Trophoblast cell (in vitro differentiated cells and primary cell): Measurements from ENCODE around the gene MAMDC2.

Experiments
- DNase-seq, 2 donors: peaks; one replicate each; pipeline ENCODE4 v3.0.0-alpha.2; 2016
- H2AFZ ChIP-seq: 2 replicates; pipeline ENCODE4 v1.6.1; 2013; ENCODE audit warnings: low read length, moderate library complexity, mild to moderate bottlenecking; ENCODE audit not compliant: insufficient read depth, poor library complexity
- H2AK5ac ChIP-seq: 2 replicates; pipeline ENCODE4 v1.6.1; 2013; ENCODE audit warnings: mild to moderate bottlenecking, low read length
- H2BK120ac ChIP-seq: 2 replicates; pipeline ENCODE4 v1.6.1; 2013; ENCODE audit warnings: low read length, mild to moderate bottlenecking, moderate library complexity; ENCODE audit not compliant: insufficient read depth, poor library complexity
- H2BK12ac ChIP-seq: 2 replicates; pipeline ENCODE4 v1.6.1; 2013; ENCODE audit warnings: mild to moderate bottlenecking, low read length, moderate library complexity
- H2BK5ac ChIP-seq: 2 replicates; pipeline ENCODE4 v1.6.1; 2013; ENCODE audit warnings: low read length, low read depth, moderate library complexity, mild to moderate bottlenecking; ENCODE audit not compliant: poor library complexity
- H3K14ac ChIP-seq: 2 replicates; pipeline ENCODE4 v1.6.1; 2013; ENCODE audit warnings: mild to moderate bottlenecking, low read length
- H3K18ac ChIP-seq: 2 replicates; pipeline ENCODE4 v1.6.1; 2013; ENCODE audit warnings: mild to moderate bottlenecking, low read length
- H3K23ac ChIP-seq: 2 replicates; pipeline ENCODE4 v1.6.1; 2013; ENCODE audit warnings: low read length
- H3K27ac ChIP-seq: 2 replicates; pipeline ENCODE4 v1.5.1; 2013; ENCODE audit warnings: low read depth, mild to moderate bottlenecking, inconsistent platforms, low read length, moderate library complexity
- H3K27me3 ChIP-seq: 2 replicates; pipeline ENCODE4 v1.6.1; 2013; ENCODE audit warnings: inconsistent platforms, mild to moderate bottlenecking, low read length, moderate library complexity; ENCODE audit not compliant: insufficient read depth
- H3K36me3 ChIP-seq, 2 experiments: 1 replicate in 1 of 2; 2 replicates in 1 of 2; pipeline ENCODE4 v1.6.1; 2013; ENCODE audit warnings: low read length in 2 of 2, mild to moderate bottlenecking in 2 of 2, moderate library complexity in 1 of 2; ENCODE audit not compliant: insufficient read depth in 2 of 2, control insufficient read depth in 1 of 2
- H3K4ac ChIP-seq: 2 replicates; pipeline ENCODE4 v1.6.1; 2013; ENCODE audit warnings: low read depth, mild to moderate bottlenecking, low read length, moderate library complexity
- H3K4me1 ChIP-seq, 2 experiments: 1 replicate in 1 of 2; 2 replicates in 1 of 2; pipeline ENCODE4 v1.6.1; 2013; ENCODE audit warnings: low read length in 2 of 2, mild to moderate bottlenecking in 2 of 2, moderate library complexity in 1 of 2; ENCODE audit not compliant: insufficient read depth in 2 of 2, control insufficient read depth in 1 of 2
- H3K4me2 ChIP-seq: 2 replicates; pipeline ENCODE4 v1.6.1; 2013; ENCODE audit warnings: inconsistent platforms, mild to moderate bottlenecking, low read length, moderate library complexity
- H3K4me3 ChIP-seq: 2 replicates; pipeline ENCODE4 v1.5.1; 2013; ENCODE audit warnings: mild to moderate bottlenecking, low read depth, low read length, inconsistent platforms
- H3K79me1 ChIP-seq: one replicate; pipeline ENCODE4 v1.6.1; 2013; ENCODE audit warnings: low read length
- H3K79me2 ChIP-seq: 2 replicates; pipeline ENCODE4 v1.6.1; 2013; ENCODE audit warnings: low read length, mild to moderate bottlenecking; ENCODE audit not compliant: control insufficient read depth, insufficient read depth, poor library complexity
- H3K9ac ChIP-seq: 2 replicates; pipeline ENCODE4 v1.6.1; 2013; ENCODE audit warnings: mild to moderate bottlenecking, low read length
- H3K9me3 ChIP-seq: 2 replicates; pipeline ENCODE4 v1.6.1; 2013; ENCODE audit warnings: low read depth, mild to moderate bottlenecking, control low read depth, inconsistent platforms, low read length; ENCODE audit not compliant: insufficient read depth
- H4K12ac ChIP-seq: 2 replicates; pipeline ENCODE4 v1.6.1; 2013; ENCODE audit warnings: low read depth, mild to moderate bottlenecking, low read length, moderate library complexity
- H4K8ac ChIP-seq: 2 replicates; pipeline ENCODE4 v1.6.1; 2013; ENCODE audit warnings: low read depth, mild to moderate bottlenecking, low read length, moderate library complexity
- H4K91ac ChIP-seq: one replicate; pipeline ENCODE4 v1.6.1; 2013; ENCODE audit warnings: low read depth, mild to moderate bottlenecking, low read length, moderate library complexity
- WGBS: extraction: QIAGEN DNeasy Blood & Tissue Kit; methylation state at CpG from one replicate; pipeline ENCODE4 v1.1.7; 2013; ENCODE audit warnings: missing lambda C conversion rate; ENCODE audit not compliant: insufficient read length, insufficient coverage; ENCODE audit errors: extremely low coverage; 5-methylcytosine and 5-hydroxymethylcytosine counted together

Gene MAMDC2

DNA sequence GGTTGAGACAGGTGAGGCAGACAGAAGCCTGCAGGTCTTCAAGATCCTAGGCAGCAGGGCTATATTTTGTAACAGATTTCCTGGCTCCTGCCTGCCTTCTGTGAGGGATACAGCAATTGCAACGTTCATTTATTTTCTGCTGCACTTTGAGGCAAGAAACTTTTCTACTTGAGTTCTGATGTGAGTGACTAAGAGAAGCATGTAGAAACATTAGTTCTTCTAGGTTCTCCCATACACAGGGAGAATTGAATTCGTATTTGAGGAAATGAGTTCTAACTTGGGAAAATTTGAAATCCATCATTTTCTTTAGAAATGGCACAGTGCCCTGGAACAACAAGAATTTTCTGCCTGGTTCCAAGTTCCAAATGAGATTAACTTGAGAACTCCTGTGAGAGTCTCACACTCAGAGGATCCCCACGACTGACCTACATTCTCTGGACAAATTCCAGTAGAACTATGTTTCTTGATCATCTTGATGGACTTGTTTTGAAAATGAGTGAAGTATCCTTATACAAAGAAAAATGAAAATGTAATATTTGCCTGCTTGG lies 15.0 kb downstream of the MAMDC2 start:
- Histone ChIP-seq H4K8ac (no peak overlapping the region), H3K27ac (no peak overlapping the region), H3K23ac (no peak overlapping the region), H3K4me1 (no peaks in the 10 kb centered on the region), H4K91ac (no peak overlapping the region), H2BK120ac (no peak overlapping the region), H2AK5ac (no peak overlapping the region), H3K4me2 (no peak overlapping the region), H3K36me3 (no peaks in the 10 kb centered on the region), H3K79me1 (no peaks in the 10 kb centered on the region), H3K9me3 (no peaks in the 10 kb centered on the region), H3K14ac (no peak overlapping the region), H2BK12ac (no peak overlapping the region), H3K27me3 (no peaks in the 10 kb centered on the region), H3K9ac (no peak overlapping the region), H2AFZ (no peak overlapping the region), H2BK5ac (no peak overlapping the region), H3K79me2 (no peaks in the 10 kb centered on the region), H3K18ac (no peak overlapping the region), H3K4me3 (no peak overlapping the region), H3K4ac (no peak overlapping the region), H4K12ac (no peak overlapping the region)
- WGBS: no CpG with 5 or more reads among the region's 3 CpGs
- DNase-seq: no peak

DNA sequence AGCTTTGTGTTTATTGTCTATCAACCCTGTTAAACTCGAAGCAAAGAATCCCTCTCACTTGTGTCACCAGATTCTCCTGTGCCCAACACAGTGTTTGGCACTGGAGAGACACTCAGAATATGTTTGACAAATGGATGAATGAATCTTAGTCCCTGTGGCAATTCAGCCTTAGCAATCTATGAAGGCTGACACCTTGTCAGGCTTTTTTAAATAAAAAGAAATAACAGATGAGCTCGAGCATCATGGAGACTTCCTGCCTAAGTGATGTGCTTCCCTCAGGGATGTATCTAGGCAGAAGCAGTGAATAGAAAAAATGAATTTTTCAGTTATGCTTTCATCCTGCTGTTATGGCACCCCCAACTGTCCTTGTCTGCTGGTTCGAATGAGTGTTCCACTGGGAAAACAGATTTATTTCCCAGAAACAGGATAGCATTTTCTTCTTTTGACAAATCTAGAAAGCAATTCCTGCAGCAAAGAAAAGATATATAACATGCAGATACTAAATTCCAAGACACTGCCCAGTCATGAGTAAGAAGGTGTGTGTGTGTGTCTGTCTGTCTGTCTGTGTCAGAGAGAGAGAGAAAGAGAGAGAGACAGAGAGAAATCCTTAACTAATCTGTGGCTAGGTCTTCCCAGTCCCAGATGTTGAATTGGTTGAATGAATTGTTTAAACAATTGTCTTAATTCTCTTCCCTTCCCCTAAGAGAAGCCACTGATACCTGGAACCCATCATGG lies 16.7 kb downstream of the MAMDC2 start:
- H3K4me3 ChIP-seq: no peak overlapping the region
- no peak overlapping the region for H3K14ac ChIP-seq
- H3K23ac ChIP-seq: no peak overlapping the region
- WGBS: no CpG with 5 or more reads among the region's 3 CpGs
- H3K27ac ChIP-seq: no peak overlapping the region
- H3K9me3 ChIP-seq: no peaks in the 10 kb centered on the region
- H3K4me1 ChIP-seq: no peaks in the 10 kb centered on the region
- H2AK5ac ChIP-seq: no peak overlapping the region
- H3K4ac ChIP-seq: no peak overlapping the region
- H3K18ac ChIP-seq: no peak overlapping the region
- no peak overlapping the region for H2AFZ ChIP-seq
- H4K91ac ChIP-seq: no peak overlapping the region
- H3K9ac ChIP-seq: no peak overlapping the region
- DNase-seq: no peak
- H3K36me3 ChIP-seq: no peaks in the 10 kb centered on the region
- H2BK120ac ChIP-seq: no peak overlapping the region
- H4K8ac ChIP-seq: no peak overlapping the region
- H2BK5ac ChIP-seq: no peak overlapping the region
- H3K27me3 ChIP-seq: no peaks in the 10 kb centered on the region
- H3K4me2 ChIP-seq: no peak overlapping the region
- no peaks in the 10 kb centered on the region for H3K79me2 ChIP-seq
- H4K12ac ChIP-seq: no peak overlapping the region
- H3K79me1 ChIP-seq: no peaks in the 10 kb centered on the region
- no peak overlapping the region for H2BK12ac ChIP-seq

GRCh38 chr9:70060883-70061507 lies 17.3 kb downstream of the MAMDC2 start:
- no peak overlapping the region for H2AFZ ChIP-seq
- H3K18ac ChIP-seq: no peak overlapping the region
- no peak overlapping the region for H2BK12ac ChIP-seq
- no peak overlapping the region for H2BK120ac ChIP-seq
- H2BK5ac ChIP-seq: no peak overlapping the region
- no peak overlapping the region for H3K9ac ChIP-seq
- no peak overlapping the region for H3K4me2 ChIP-seq
- no peaks in the 10 kb centered on the region for H3K79me2 ChIP-seq
- H3K23ac ChIP-seq: no peak overlapping the region
- no peak overlapping the region for H3K4ac ChIP-seq
- no peak overlapping the region for H4K8ac ChIP-seq
- no peak overlapping the region for H4K12ac ChIP-seq
- H3K9me3 ChIP-seq: no peaks in the 10 kb centered on the region
- H3K4me1 ChIP-seq: no peaks in the 10 kb centered on the region
- no peak overlapping the region for H2AK5ac ChIP-seq
- H4K91ac ChIP-seq: no peak overlapping the region
- H3K4me3 ChIP-seq: no peak overlapping the region
- H3K27ac ChIP-seq: no peak overlapping the region
- H3K36me3 ChIP-seq: no peaks in the 10 kb centered on the region
- DNase-seq: no peak
- no peaks in the 10 kb centered on the region for H3K79me1 ChIP-seq
- no peaks in the 10 kb centered on the region for H3K27me3 ChIP-seq
- H3K14ac ChIP-seq: no peak overlapping the region

DNA sequence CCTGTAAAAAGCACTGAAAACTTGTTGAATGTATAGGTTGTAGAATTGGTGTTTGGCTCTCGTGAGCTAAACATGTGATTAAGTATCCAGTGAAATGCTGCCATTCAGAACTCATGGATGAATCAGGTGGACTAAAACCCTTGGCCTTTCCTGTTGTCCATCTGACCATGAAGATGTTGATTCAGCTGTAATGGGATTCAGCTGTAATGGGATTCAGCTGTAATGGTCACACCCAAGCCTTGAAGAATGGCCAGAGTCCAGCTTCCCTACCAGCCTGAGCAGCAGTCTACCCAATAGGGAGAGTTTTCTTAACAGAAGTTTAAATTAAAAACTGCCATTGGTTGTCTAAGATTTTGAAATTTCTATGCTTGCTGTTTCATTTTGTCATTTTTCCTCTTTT lies 18.1 kb downstream of the MAMDC2 start:
- H4K91ac ChIP-seq: no peak overlapping the region
- no peak overlapping the region for H2BK12ac ChIP-seq
- no peaks in the 10 kb centered on the region for H3K36me3 ChIP-seq
- no peak overlapping the region for H3K4ac ChIP-seq
- no peak overlapping the region for H2BK5ac ChIP-seq
- no CpG with 5 or more reads among the region's 1 CpG for WGBS
- no peak overlapping the region for H4K12ac ChIP-seq
- no peak for DNase-seq
- no peak overlapping the region for H2BK120ac ChIP-seq
- no peak overlapping the region for H3K9ac ChIP-seq
- H3K4me2 ChIP-seq: no peak overlapping the region
- H4K8ac ChIP-seq: no peak overlapping the region
- no peaks in the 10 kb centered on the region for H3K27me3 ChIP-seq
- no peaks in the 10 kb centered on the region for H3K79me1 ChIP-seq
- no peak overlapping the region for H3K23ac ChIP-seq
- H2AK5ac ChIP-seq: no peak overlapping the region
- no peaks in the 10 kb centered on the region for H3K79me2 ChIP-seq
- H2AFZ ChIP-seq: no peak overlapping the region
- H3K4me1 ChIP-seq: no peaks in the 10 kb centered on the region
- H3K27ac ChIP-seq: no peak overlapping the region
- no peak overlapping the region for H3K18ac ChIP-seq
- H3K14ac ChIP-seq: no peak overlapping the region
- no peaks in the 10 kb centered on the region for H3K9me3 ChIP-seq
- H3K4me3 ChIP-seq: no peak overlapping the region
